ENCODE measurements around the gene CSN3.

The CSN3 gene

GRCh38 chr4:70243091-70243490 lies 694 bp downstream of the CSN3 start:
- no peak overlapping the region for H3K4me3 Mint-ChIP-seq
- DNase-seq (no peak), ATAC-seq (replicated peaks) (no peak)
- no peak overlapping the region for H3K27ac Mint-ChIP-seq
- no peaks in the 10 kb centered on the region for H3K9me3 Mint-ChIP-seq
- H3K4me1 Mint-ChIP-seq, result no peaks in the 10 kb centered on the region
- H3K27me3 Mint-ChIP-seq, result no peaks in the 10 kb centered on the region
- no peaks in the 10 kb centered on the region for H3K36me3 Mint-ChIP-seq

DNA sequence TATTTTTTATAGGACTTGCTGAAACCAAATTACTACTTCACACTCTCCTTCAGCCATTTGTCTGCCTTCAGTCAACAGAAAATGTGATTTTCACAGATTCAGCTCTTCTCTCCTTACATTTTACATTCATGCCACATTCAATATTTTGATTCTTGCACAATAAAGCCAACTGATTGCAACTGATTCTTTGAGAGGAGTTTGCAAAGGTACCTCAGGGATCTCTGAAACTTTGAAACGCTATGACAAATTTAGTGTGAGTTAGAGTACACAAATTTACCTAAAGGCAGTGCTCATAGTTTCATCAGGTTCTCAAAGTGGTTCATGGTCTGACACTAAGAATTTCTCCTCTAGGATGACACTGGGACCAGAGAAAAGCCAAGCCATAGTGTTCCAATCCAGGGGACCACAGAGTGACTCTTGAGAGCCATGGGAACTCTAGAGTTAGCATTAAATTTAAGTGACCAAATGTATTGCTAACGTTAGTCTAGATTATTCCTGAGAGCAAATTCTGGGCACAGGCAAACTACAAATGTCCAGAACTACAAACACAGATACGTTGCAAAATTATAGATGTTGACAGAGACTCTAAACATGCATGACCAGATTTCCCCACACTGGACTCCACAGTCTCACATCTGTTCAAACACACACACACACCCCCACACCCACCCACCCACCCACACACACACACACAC lies 9.0 kb downstream of the CSN3 start:
- H3K36me3 Mint-ChIP-seq, result no peaks in the 10 kb centered on the region
- H3K27me3 Mint-ChIP-seq, result no peaks in the 10 kb centered on the region
- no peaks in the 10 kb centered on the region for H3K9me3 Mint-ChIP-seq
- H3K4me1 Mint-ChIP-seq, result no peaks in the 10 kb centered on the region
- H3K27ac Mint-ChIP-seq, result no peak overlapping the region
- no peak for ATAC-seq (replicated peaks)
- DNase-seq, result no peak
- no peak overlapping the region for H3K4me3 Mint-ChIP-seq

DNA sequence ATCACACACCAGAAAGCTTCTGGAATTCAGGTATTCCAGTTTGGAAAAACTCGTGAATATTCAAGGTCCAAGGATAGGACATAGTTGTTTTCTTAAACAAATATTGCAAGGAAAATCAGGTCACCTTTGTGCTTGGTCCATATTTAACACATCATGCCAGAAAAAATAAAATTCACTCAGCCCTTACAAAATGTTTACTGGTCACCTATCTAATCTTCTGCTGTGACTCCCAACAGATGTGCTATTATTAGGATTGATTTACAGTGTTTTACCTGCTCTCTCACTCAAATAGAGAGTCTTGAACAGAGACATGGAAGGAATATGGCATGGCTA lies 9.5 kb downstream of the CSN3 start:
- H3K27me3 Mint-ChIP-seq, result no peaks in the 10 kb centered on the region
- DNase-seq, result no peak
- H3K9me3 Mint-ChIP-seq, result no peaks in the 10 kb centered on the region
- ATAC-seq (replicated peaks), result no peak
- no peaks in the 10 kb centered on the region for H3K4me1 Mint-ChIP-seq
- H3K4me3 Mint-ChIP-seq, result no peak overlapping the region
- no peaks in the 10 kb centered on the region for H3K36me3 Mint-ChIP-seq
- H3K27ac Mint-ChIP-seq, result no peak overlapping the region

DNA sequence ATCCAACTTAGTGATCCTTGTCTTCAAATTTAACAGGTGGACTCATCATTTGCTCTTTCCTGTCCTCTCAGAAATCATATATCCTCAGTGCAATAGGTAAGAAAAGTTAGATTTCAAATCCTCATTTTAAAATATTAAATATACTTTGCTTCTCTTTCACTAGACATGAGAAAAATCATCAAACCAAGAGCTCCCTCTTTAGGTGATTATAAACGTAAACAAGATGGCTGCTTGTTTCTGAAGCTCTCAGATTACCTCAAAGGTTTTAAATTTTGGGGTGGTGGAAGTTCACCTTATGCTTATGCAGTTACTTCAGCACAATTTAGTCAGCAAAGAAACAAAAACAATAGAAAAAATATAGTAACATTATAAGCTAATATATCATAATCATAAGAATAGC lies 27.3 kb downstream of the CSN3 start:
- DNase-seq, result no peak
- no peaks in the 10 kb centered on the region for H3K27me3 Mint-ChIP-seq
- no peak overlapping the region for H3K4me3 Mint-ChIP-seq
- H3K36me3 Mint-ChIP-seq, result no peaks in the 10 kb centered on the region
- H3K4me1 Mint-ChIP-seq, result no peaks in the 10 kb centered on the region
- H3K27ac Mint-ChIP-seq, result no peak overlapping the region
- peaks cover 0 to 3% of the 10 kb centered on the region in 2 donors for H3K9me3 Mint-ChIP-seq
- no peak for ATAC-seq (replicated peaks)

DNA sequence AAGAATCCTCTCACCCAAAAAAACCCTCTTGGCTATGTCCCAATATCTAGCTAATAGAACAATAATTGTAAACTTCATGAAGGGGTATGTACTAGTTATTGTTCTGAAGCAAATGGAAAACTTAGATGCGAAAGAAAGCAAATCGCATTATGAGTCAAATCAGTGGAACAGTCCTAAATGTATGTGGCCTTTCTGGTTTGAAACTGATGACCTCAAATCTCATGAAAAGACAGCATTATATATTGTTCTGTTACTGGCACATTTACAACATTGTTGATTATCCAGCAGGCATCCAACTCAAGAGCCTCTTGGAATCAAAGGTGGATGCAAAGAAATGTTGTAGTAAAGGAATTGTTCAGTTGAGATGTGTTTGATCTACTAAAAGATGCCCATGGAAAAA lies 34.7 kb downstream of the CSN3 start:
- ATAC-seq (replicated peaks), result no peak
- H3K4me3 Mint-ChIP-seq, result no peak overlapping the region
- no peaks in the 10 kb centered on the region for H3K36me3 Mint-ChIP-seq
- no peaks in the 10 kb centered on the region for H3K4me1 Mint-ChIP-seq
- DNase-seq, result no peak
- H3K9me3 Mint-ChIP-seq, result peaks cover 0 to 4% of the 10 kb centered on the region in 2 donors
- H3K27me3 Mint-ChIP-seq, result no peaks in the 10 kb centered on the region
- H3K27ac Mint-ChIP-seq, result no peak overlapping the region

DNA sequence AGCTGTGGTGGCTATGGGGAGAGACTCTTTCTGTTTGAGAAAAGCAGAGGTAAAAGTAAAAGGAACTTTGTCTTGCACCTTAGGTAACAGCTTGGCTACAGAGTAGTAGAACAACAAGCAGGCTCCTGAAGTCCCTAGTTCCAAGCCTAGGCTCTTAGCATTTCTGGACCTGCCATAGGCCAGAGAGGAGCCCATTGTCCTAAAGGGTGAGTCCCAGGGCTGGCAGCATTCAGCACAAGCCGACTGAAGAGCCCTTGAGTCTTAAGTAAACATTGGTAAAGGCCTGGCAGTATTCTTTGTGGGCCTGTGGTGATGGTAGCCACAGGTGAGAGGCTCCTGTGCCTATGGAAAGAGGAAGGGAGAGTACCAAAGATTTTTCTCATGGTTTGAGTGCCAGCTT lies 38.2 kb downstream of the CSN3 start:
- no peaks in the 10 kb centered on the region for H3K4me1 Mint-ChIP-seq
- H3K27ac Mint-ChIP-seq, result no peak overlapping the region

GRCh38 chr4:70288651-70289050 lies 46.3 kb downstream of the CSN3 start:
- H3K27me3 Mint-ChIP-seq, result no peaks in the 10 kb centered on the region
- no peaks in the 10 kb centered on the region for H3K36me3 Mint-ChIP-seq
- DNase-seq (no peak), ATAC-seq (replicated peaks) (no peak)
- peaks cover 0 to 3% of the 10 kb centered on the region in 2 donors for H3K9me3 Mint-ChIP-seq
- no peaks in the 10 kb centered on the region for H3K4me1 Mint-ChIP-seq
- no peak overlapping the region for H3K27ac Mint-ChIP-seq
- no peak overlapping the region for H3K4me3 Mint-ChIP-seq

More for the DNA sequence above, 38.2 kb downstream of the CSN3 start:
- H3K36me3 Mint-ChIP-seq, result no peaks in the 10 kb centered on the region
- no peaks in the 10 kb centered on the region for H3K27me3 Mint-ChIP-seq
- H3K9me3 Mint-ChIP-seq, result peaks cover 0 to 3% of the 10 kb centered on the region in 2 donors
- ATAC-seq (replicated peaks), result no peak
- H3K4me3 Mint-ChIP-seq, result no peak overlapping the region
- no peak for DNase-seq

DNA sequence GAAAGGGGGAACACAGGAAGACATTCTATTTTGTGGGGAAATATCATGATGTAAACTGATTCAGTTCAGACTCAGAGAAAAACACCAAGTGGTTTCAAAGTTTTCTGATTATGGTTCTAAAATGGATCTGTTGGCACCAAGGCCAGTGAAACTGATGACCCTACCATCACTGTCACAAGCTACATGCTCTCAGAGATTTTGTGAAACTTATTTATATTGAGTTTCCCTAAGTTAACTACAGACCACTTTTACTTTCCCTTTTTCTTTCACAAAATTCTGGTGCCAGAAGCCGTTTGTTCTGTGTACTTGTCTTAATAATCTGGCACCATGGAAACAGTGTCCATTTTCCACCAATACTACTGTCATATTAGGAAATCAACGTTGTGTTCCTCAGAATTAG lies 48.9 kb downstream of the CSN3 start:
- H3K9me3 Mint-ChIP-seq, result peaks cover 0 to 3% of the 10 kb centered on the region in 2 donors
- H3K27ac Mint-ChIP-seq, result no peak overlapping the region
- no peaks in the 10 kb centered on the region for H3K27me3 Mint-ChIP-seq

GRCh38 chr4:70297576-70297975 lies 55.2 kb downstream of the CSN3 start:
- ATAC-seq (replicated peaks) (no peak), DNase-seq (no peak)
- Mint-ChIP-seq H3K9me3 (no peaks in the 10 kb centered on the region), H3K4me3 (no peak overlapping the region), H3K27ac (no peak overlapping the region), H3K4me1 (no peaks in the 10 kb centered on the region), H3K27me3 (peaks cover 0 to 6% of the 10 kb centered on the region in 2 donors), H3K36me3 (no peaks in the 10 kb centered on the region)

More for the DNA sequence above, 48.9 kb downstream of the CSN3 start:
- DNase-seq, result no peak
- Mint-ChIP-seq H3K4me3 (no peak overlapping the region), H3K36me3 (no peaks in the 10 kb centered on the region), H3K4me1 (no peaks in the 10 kb centered on the region)
- no peak for ATAC-seq (replicated peaks)

DNA sequence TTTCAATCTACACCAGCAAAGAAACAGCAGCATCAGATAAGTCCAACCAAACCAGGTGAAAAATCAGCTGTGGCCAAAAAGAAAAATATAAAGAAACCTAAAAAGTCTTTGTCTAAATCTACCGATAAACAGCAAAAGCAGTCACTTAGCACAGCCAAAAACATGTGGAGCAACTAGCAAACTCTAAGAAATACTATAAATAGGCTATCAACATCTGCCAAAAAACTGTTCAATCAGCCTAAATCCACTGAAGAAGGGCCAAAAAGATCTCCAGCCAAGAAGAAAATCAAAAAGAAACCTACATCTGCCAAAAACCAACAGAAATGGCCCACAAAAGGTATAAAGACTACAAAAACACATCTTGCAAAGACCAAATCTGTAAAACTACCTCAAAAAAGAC lies 55.7 kb downstream of the CSN3 start:
- H3K9me3 Mint-ChIP-seq, result no peaks in the 10 kb centered on the region
- no peak overlapping the region for H3K27ac Mint-ChIP-seq
- no peak for ATAC-seq (replicated peaks)
- H3K36me3 Mint-ChIP-seq, result no peaks in the 10 kb centered on the region
- DNase-seq, result no peak
- no peak overlapping the region for H3K4me3 Mint-ChIP-seq
- no peaks in the 10 kb centered on the region for H3K4me1 Mint-ChIP-seq
- H3K27me3 Mint-ChIP-seq, result peaks cover 0 to 6% of the 10 kb centered on the region in 2 donors

GRCh38 chr4:70299643-70300042 lies 57.2 kb downstream of the CSN3 start:
- Mint-ChIP-seq H3K27me3 (peaks cover 0 to 6% of the 10 kb centered on the region in 2 donors), H3K4me1 (no peaks in the 10 kb centered on the region), H3K9me3 (no peaks in the 10 kb centered on the region), H3K36me3 (no peaks in the 10 kb centered on the region), H3K27ac (no peak overlapping the region), H3K4me3 (no peak overlapping the region)
- ATAC-seq (replicated peaks) (peak in 1 of 2 donors; percentile 12), DNase-seq (no peak)

GRCh38 chr4:70300215-70300614 lies 57.8 kb downstream of the CSN3 start:
- no peak for DNase-seq
- peak in 1 of 2 donors; percentile 29 for ATAC-seq (replicated peaks)
- H3K27me3 Mint-ChIP-seq, result peaks cover 0 to 6% of the 10 kb centered on the region in 2 donors
- H3K36me3 Mint-ChIP-seq, result no peaks in the 10 kb centered on the region
- H3K9me3 Mint-ChIP-seq, result no peaks in the 10 kb centered on the region
- H3K27ac Mint-ChIP-seq, result no peak overlapping the region
- H3K4me3 Mint-ChIP-seq, result no peak overlapping the region
- H3K4me1 Mint-ChIP-seq, result no peaks in the 10 kb centered on the region
